Measurements from ENCODE around the gene EPHX1. TPM values are rescaled to one million over a fixed set of nuclear protein-coding genes. Genes with fewer than 3 reads are reported as not detected.

The EPHX1 gene
- total and polyA plus RNA-seq, 2 donors from 2014 or later = 78.6 to 178 TPM

DNA sequence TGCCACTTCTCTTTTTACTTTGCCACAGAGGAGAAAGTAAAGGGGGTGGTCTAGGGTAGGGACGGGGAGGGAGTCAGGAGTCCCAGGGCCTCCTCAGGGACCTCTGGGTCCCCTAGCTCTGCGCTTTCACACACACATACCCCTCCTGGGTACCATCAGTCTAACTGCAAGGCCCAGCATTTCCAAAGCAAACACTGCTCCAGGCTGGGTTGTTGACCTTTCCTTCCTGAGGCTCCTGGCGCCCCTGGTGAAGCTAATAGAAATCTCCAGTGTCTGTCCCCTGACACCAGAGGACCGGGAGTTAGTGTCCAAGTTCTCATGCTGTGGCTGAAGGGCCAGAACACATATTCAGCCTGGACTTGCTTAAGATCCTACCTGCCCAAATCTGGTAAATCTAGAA lies 68.4 kb downstream of the EPHX1 start:
- Histone ChIP-seq H3K27ac (ENCODE audit: low read depth in 2 of 2, low read length in 2 of 2) (peak overlapping the region; percentile 27 to 45), H3K36me3 (ENCODE audit: control insufficient read depth in 2 of 3, insufficient read depth in 3 of 3, low read length in 3 of 3) (peaks cover 5 to 17% (median 8%) of the 10 kb centered on the region in 3 donors), H3K9me3 (ENCODE audit: control insufficient read depth in 2 of 3, insufficient read depth in 1 of 3, low read length in 3 of 3) (no peaks in the 10 kb centered on the region), H3K9ac (ENCODE audit: low read length in 3 of 3) (peak overlapping the region in 1 of 3 donors; percentile 10), H3K4me1 (ENCODE audit: control insufficient read depth in 2 of 3, insufficient read depth in 2 of 3, low read depth in 1 of 3, low read length in 3 of 3) (peaks cover 0 to 49% (median 38%) of the 10 kb centered on the region in 3 donors), H3K4me3 (ENCODE audit: low read length in 3 of 3) (peak overlapping the region in 1 of 3 donors; percentile 27), H3K27me3 (ENCODE audit: control insufficient read depth, insufficient read depth, low read length) (no peaks in the 10 kb centered on the region)
- intact Hi-C loops (cut with DNase I) = no loop called here
- TF ChIP-seq CTCF (IDR thresholded peaks at IDR 0.05; ENCODE audit: borderline replicate concordance, extremely low read depth, insufficient read depth) = no peak
- peak in 1 of 5 donors; percentile 41 for DNase-seq
- FAIRE-seq = no peak

- intact Hi-C loops (cut with DNase I) = no loop called here
- Histone ChIP-seq H3K4me3 (ENCODE audit: low read length in 3 of 3) (peak overlapping the region in 2 of 3 donors; percentile 57 to 82), H3K36me3 (ENCODE audit: control insufficient read depth in 2 of 3, insufficient read depth in 3 of 3, low read length in 3 of 3) (peaks cover 0 to 5% (median 2%) of the 10 kb centered on the region in 3 donors), H3K9ac (ENCODE audit: low read length in 3 of 3) (no peak overlapping the region), H3K9me3 (ENCODE audit: control insufficient read depth in 2 of 3, insufficient read depth in 1 of 3, low read length in 3 of 3) (no peaks in the 10 kb centered on the region), H3K27me3 (ENCODE audit: control insufficient read depth, insufficient read depth, low read length) (no peaks in the 10 kb centered on the region), H3K27ac (ENCODE audit: low read depth in 2 of 2, low read length in 2 of 2) (peak overlapping the region; percentile 57 to 79), H3K4me1 (ENCODE audit: control insufficient read depth in 2 of 3, insufficient read depth in 2 of 3, low read depth in 1 of 3, low read length in 3 of 3) (peaks cover 0 to 49% (median 38%) of the 10 kb centered on the region in 3 donors)
- peak in 1 of 5 donors; percentile 76 for DNase-seq
- no peak for FAIRE-seq
- TF ChIP-seq CTCF (IDR thresholded peaks at IDR 0.05; ENCODE audit: borderline replicate concordance, extremely low read depth, insufficient read depth) = no peak
Observed at GRCh38 chr1:225879521-225880221, 69.7 kb downstream of the EPHX1 start.

DNA sequence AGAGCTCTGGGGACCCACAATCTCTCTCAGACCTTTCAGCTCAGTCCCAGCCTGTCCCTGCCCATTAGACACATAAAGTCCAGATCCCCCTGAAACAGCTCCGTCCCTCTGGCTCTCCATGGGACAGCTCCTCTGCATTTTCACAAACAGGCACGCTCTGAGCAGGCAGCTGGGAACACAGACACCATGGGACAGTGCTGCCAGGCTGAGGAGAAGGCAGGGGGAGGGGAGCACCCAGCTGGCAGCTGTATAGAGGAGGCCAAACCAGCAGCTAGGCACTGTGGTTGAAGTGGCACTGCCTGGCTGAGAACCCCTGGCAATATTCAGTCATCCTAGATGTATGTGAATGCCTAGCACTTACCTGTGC lies 70.3 kb downstream of the EPHX1 start:
- peak in 1 of 5 donors; percentile 62 for DNase-seq
- Histone ChIP-seq H3K27ac (ENCODE audit: low read depth in 2 of 2, low read length in 2 of 2) (peak overlapping the region; percentile 57 to 79), H3K9me3 (ENCODE audit: control insufficient read depth in 2 of 3, insufficient read depth in 1 of 3, low read length in 3 of 3) (no peaks in the 10 kb centered on the region), H3K4me1 (ENCODE audit: control insufficient read depth in 2 of 3, insufficient read depth in 2 of 3, low read depth in 1 of 3, low read length in 3 of 3) (peaks cover 0 to 46% (median 38%) of the 10 kb centered on the region in 3 donors), H3K4me3 (ENCODE audit: low read length in 3 of 3) (peak overlapping the region in 2 of 3 donors; percentile 57 to 82), H3K9ac (ENCODE audit: low read length in 3 of 3) (peak overlapping the region in 1 of 3 donors; percentile 74), H3K27me3 (ENCODE audit: control insufficient read depth, insufficient read depth, low read length) (no peaks in the 10 kb centered on the region), H3K36me3 (ENCODE audit: control insufficient read depth in 2 of 3, insufficient read depth in 3 of 3, low read length in 3 of 3) (peaks cover 0 to 5% (median 2%) of the 10 kb centered on the region in 3 donors)
- TF ChIP-seq CTCF (IDR thresholded peaks at IDR 0.05; ENCODE audit: borderline replicate concordance, extremely low read depth, insufficient read depth) = no peak
- intact Hi-C loops (cut with DNase I) = no loop called here
- FAIRE-seq = no peak

All from kidney (tissue), 14 donors.